Ishikawa (cell line): Measurements from ENCODE around the gene KIRREL3.

Experiments
- CEBPB ChIP-seq: IDR thresholded peaks from 2 replicates; pipeline ENCODE4 v1.6.1; 2012
- CREB1 ChIP-seq: IDR thresholded peaks from 2 replicates; pipeline ENCODE4 v1.6.1; 2012; ENCODE audit warnings: low read depth
- EGR1 ChIP-seq: IDR thresholded peaks from 2 replicates; pipeline ENCODE4 v1.6.1; 2012
- EP300 ChIP-seq: IDR thresholded peaks from 2 replicates; pipeline ENCODE4 v1.6.1; 2012; ENCODE audit warnings: borderline replicate concordance
- FOXM1 ChIP-seq: IDR thresholded peaks from 2 replicates; pipeline ENCODE4 v1.6.1; 2012; ENCODE audit warnings: low read depth, borderline replicate concordance
- MAX ChIP-seq: IDR thresholded peaks from 2 replicates; pipeline ENCODE4 v1.6.1; 2012
- NFIC ChIP-seq: IDR thresholded peaks from 2 replicates; pipeline ENCODE4 v1.6.1; 2012
- RAD21 ChIP-seq: IDR thresholded peaks from 2 replicates; pipeline ENCODE4 v1.6.1; 2012; ENCODE audit warnings: low read depth
- REST ChIP-seq: IDR thresholded peaks from 2 replicates; pipeline ENCODE4 v1.6.1; 2012; ENCODE audit warnings: low read depth, mild to moderate bottlenecking
- TAF1 ChIP-seq: IDR thresholded peaks from 2 replicates; pipeline ENCODE4 v1.6.1; 2012; ENCODE audit warnings: low read depth, mild to moderate bottlenecking
- TCF12 ChIP-seq: IDR thresholded peaks from 2 replicates; pipeline ENCODE4 v1.6.1; 2012; ENCODE audit warnings: low read depth
- TEAD4 ChIP-seq: IDR thresholded peaks from 2 replicates; pipeline ENCODE4 v1.6.1; 2012
- USF1 ChIP-seq: IDR thresholded peaks from 2 replicates; pipeline ENCODE4 v1.6.1; 2012
- YY1 ChIP-seq: IDR thresholded peaks from 2 replicates; pipeline ENCODE4 v1.6.1; 2012; ENCODE audit warnings: low read depth
- ZBTB7A ChIP-seq: IDR thresholded peaks from 2 replicates; pipeline ENCODE4 v1.6.1; 2012; ENCODE audit warnings: low read depth

KIRREL3 gene

GRCh38 chr11:126522606-126523005 lies 478.0 kb downstream of the KIRREL3 start:
- no peak for TF ChIP-seq EP300

GRCh38 chr11:126522152-126522551 lies 478.4 kb downstream of the KIRREL3 start:
- TF ChIP-seq YY1, result no peak

- no peak for TF ChIP-seq TAF1
- no peak for TF ChIP-seq USF1
- no peak for TF ChIP-seq MAX
- TF ChIP-seq TEAD4, result no peak
- TF ChIP-seq TCF12, result no peak
- no peak for TF ChIP-seq NFIC
- no peak for TF ChIP-seq EP300
Measured at GRCh38 chr11:126521196-126521595, 479.4 kb downstream of the KIRREL3 start.

- TF ChIP-seq FOXM1 (no peak), YY1 (no peak), ZBTB7A (no peak), RAD21 (no peak), NFIC (no peak), CEBPB (no peak), MAX (no peak), TCF12 (no peak)
Measured at GRCh38 chr11:126519764-126520734, 480.5 kb downstream of the KIRREL3 start.

GRCh38 chr11:126518972-126519690 lies 481.4 kb downstream of the KIRREL3 start:
- TF ChIP-seq EGR1 (no peak), YY1 (no peak), ZBTB7A (no peak), RAD21 (no peak), USF1 (no peak), CEBPB (no peak), MAX (no peak)

GRCh38 chr11:126518071-126518971 lies 482.2 kb downstream of the KIRREL3 start:
- TF ChIP-seq ZBTB7A (no peak), CREB1 (no peak), YY1 (no peak), TAF1 (no peak), REST (no peak), TEAD4 (no peak), CEBPB (no peak), NFIC (no peak), USF1 (no peak), EGR1 (no peak), EP300 (no peak), TCF12 (no peak), RAD21 (no peak), FOXM1 (no peak), MAX (no peak)
